ENCODE data around the gene MPZL3.
"Not testable (repeated sequence)": the region's sequence is repeated elsewhere in the genome, so short reads cannot be mapped to it uniquely, and the experiment has no call there.

MPZL3 gene

DNA sequence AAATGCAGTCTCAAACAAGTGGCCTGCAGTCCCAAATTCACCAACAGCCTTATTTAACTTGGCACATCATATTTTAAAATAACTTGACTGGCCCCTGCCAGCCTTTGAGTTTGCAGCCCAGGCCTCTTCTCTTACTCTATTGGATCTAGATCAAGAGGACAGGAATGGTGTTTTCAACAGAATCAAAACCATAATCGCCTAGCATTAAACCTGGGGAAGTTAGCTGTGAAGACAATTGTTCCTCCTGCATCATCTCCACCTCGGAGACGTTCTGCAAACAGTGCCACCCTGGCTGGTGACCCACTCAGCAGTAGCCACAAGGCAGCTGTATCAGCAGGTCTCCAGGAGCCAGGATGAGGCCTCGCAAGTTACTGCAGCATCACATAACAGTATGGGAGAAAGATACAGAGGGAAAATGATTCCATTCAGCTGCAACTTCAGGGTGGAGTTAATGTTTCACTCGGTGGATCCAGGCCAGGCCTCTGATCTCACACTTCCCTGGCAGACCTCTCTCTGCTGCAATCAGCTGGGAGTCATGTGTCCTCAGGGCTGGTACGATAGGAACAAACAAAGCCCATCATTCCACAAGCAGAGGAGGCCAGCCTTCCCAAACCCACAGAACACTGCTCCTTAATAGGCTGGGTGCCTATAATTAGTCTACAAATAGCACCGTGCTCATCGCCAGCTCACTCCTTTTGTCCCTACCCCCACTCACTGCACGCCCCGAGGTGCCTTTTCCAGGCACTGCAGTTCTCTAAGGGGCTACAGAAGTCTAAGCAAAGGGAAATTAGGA is 57.1 kb downstream of the MPZL3 start:
- WGBS: 67% methylated on average over 10 of the region's 10 CpGs
- H3K27me3 ChIP-seq (ENCODE audit: control insufficient read depth in 1 of 2, insufficient read depth in 1 of 2, low read length in 2 of 2): peaks cover 0 to 3% of the 10 kb centered on the region in 2 experiments
- no peak overlapping the region for H3K4ac ChIP-seq (ENCODE audit: low read depth in 1 of 2, low read length in 2 of 2)

DNA sequence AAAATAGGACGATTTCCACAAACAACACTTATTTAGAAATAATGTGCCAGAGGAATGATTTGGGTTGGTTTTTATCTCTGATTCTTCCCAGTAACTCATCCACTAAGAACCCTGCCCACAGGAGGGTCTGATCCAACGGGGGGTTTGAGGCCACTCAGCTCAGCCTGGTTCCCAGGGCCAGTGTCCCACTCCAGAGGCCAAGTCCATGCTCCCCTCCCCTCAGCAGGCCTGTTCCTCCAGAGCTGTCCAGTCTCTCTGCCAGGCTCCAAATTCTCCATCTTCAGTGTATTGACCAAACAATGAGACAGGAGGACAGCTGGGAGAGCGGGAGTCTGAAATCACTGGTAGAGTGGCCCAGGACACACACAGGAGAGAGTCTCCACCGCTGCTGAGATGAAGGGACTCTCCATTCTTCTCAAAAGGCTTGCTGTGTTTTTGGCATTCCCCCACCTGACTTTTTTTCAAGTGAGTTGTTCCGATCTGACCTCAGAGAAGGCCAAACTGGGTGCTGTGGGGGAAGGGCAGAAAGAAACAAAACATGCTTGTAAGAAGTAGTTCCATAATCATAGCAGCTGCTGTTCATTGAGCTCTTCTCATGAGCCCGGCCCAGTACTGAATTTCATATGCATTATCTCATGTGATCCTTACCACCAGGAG is 58.1 kb downstream of the MPZL3 start:
- H3K4ac ChIP-seq (ENCODE audit: low read depth in 1 of 2, low read length in 2 of 2): no peak overlapping the region
- H3K23ac ChIP-seq (ENCODE audit: low read length in 2 of 2): no peak overlapping the region
- 66% methylated on average over 4 of the region's 6 CpGs for WGBS
- H3K27me3 ChIP-seq (ENCODE audit: control insufficient read depth in 1 of 2, insufficient read depth in 1 of 2, low read length in 2 of 2): peaks cover 0 to 3% of the 10 kb centered on the region in 2 experiments
- H3K27ac ChIP-seq (ENCODE audit: low read length, poor library complexity, severe bottlenecking): peak overlapping the region; percentile 58
- H2BK12ac ChIP-seq (ENCODE audit: low read length in 2 of 2): no peak overlapping the region
- no peak overlapping the region for H3K4me3 ChIP-seq (ENCODE audit: insufficient read depth in 1 of 2, low read depth in 1 of 2, low read length in 2 of 2)
- H2BK5ac ChIP-seq (ENCODE audit: low read depth, low read length, poor library complexity, severe bottlenecking): no peak overlapping the region
- no peak for DNase-seq
- H2BK120ac ChIP-seq (ENCODE audit: low read depth, low read length): no peak overlapping the region
- H2BK15ac ChIP-seq (ENCODE audit: low read depth, poor library complexity, severe bottlenecking): no peak overlapping the region
- H3K9me3 ChIP-seq (ENCODE audit: control insufficient read depth, low read length): no peaks in the 10 kb centered on the region
- no peak overlapping the region for H3K4me2 ChIP-seq (ENCODE audit: low read length, poor library complexity, severe bottlenecking)
- H3K36me3 ChIP-seq (ENCODE audit: control insufficient read depth in 1 of 2, insufficient read depth in 2 of 2, low read depth in 1 of 2, low read length in 2 of 2): no peaks in the 10 kb centered on the region
- H3K14ac ChIP-seq (ENCODE audit: low read length in 2 of 2): no peak overlapping the region
- peak overlapping the region; percentile 75 for H3K9ac ChIP-seq (ENCODE audit: low read length)
- H3K4me1 ChIP-seq (ENCODE audit: control insufficient read depth, insufficient read depth, low read depth, low read length): peaks cover 6% of the 10 kb centered on the region
- H4K8ac ChIP-seq (ENCODE audit: low read length): no peak overlapping the region
- H2AFZ ChIP-seq (ENCODE audit: low read depth, low read length): no peak overlapping the region
- H3K18ac ChIP-seq (ENCODE audit: low read depth in 1 of 2, low read length in 2 of 2): no peak overlapping the region
- H3K79me1 ChIP-seq (replicated peaks; ENCODE audit: low read length, poor library complexity, severe bottlenecking): no peaks in the 10 kb centered on the region
- H2AK5ac ChIP-seq (ENCODE audit: low read length, severe bottlenecking): peak overlapping the region; percentile 31
- H4K91ac ChIP-seq (ENCODE audit: low read length): no peak overlapping the region

More for the DNA sequence above, 57.1 kb downstream of the MPZL3 start:
- Histone ChIP-seq H2BK12ac (ENCODE audit: low read length in 2 of 2) (no peak overlapping the region), H3K79me1 (replicated peaks; ENCODE audit: low read length, poor library complexity, severe bottlenecking) (no peaks in the 10 kb centered on the region), H3K4me1 (ENCODE audit: control insufficient read depth, insufficient read depth, low read depth, low read length) (peaks cover 6% of the 10 kb centered on the region), H2BK120ac (ENCODE audit: low read depth, low read length) (no peak overlapping the region), H2AK5ac (ENCODE audit: low read length, severe bottlenecking) (no peak overlapping the region), H3K14ac (ENCODE audit: low read length in 2 of 2) (no peak overlapping the region), H2AFZ (ENCODE audit: low read depth, low read length) (no peak overlapping the region), H3K9ac (ENCODE audit: low read length) (peak overlapping the region; percentile 75), H3K4me3 (ENCODE audit: insufficient read depth in 1 of 2, low read depth in 1 of 2, low read length in 2 of 2) (peak overlapping the region in 1 of 2 experiments; percentile 11), H3K18ac (ENCODE audit: low read depth in 1 of 2, low read length in 2 of 2) (no peak overlapping the region), H3K9me3 (ENCODE audit: control insufficient read depth, low read length) (no peaks in the 10 kb centered on the region), H3K27ac (ENCODE audit: low read length, poor library complexity, severe bottlenecking) (peak overlapping the region; percentile 58), H2BK5ac (ENCODE audit: low read depth, low read length, poor library complexity, severe bottlenecking) (no peak overlapping the region), H3K4me2 (ENCODE audit: low read length, poor library complexity, severe bottlenecking) (peak overlapping the region; percentile 2), H3K23ac (ENCODE audit: low read length in 2 of 2) (no peak overlapping the region), H4K8ac (ENCODE audit: low read length) (no peak overlapping the region), H4K91ac (ENCODE audit: low read length) (no peak overlapping the region), H2BK15ac (ENCODE audit: low read depth, poor library complexity, severe bottlenecking) (no peak overlapping the region), H3K36me3 (ENCODE audit: control insufficient read depth in 1 of 2, insufficient read depth in 2 of 2, low read depth in 1 of 2, low read length in 2 of 2) (no peaks in the 10 kb centered on the region)
- DNase-seq: peak; percentile 23

DNA sequence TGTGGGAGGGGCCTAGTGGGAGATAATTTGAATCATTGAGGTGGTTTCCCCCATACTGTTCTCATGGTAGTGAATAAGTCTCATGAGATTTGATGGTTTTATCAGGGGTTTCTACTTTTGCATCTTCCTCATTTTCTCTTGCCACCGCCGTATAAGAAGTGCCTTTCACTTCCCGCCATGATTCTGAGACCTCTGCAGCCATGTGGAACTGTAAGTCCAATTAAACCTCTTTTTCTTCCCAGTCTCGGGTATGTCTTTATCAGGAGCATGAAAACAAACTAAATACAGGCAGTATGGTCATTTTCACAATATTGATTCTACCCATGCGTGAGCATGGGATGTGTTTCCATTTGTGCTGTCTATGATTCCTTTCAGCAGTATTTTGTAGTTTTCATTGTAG is 59.3 kb downstream of the MPZL3 start:
- not testable (repeated sequence) for H2BK15ac ChIP-seq (ENCODE audit: low read depth, poor library complexity, severe bottlenecking); H3K14ac ChIP-seq (ENCODE audit: low read length in 2 of 2); H2AK5ac ChIP-seq (ENCODE audit: low read length, severe bottlenecking); H3K27me3 ChIP-seq (ENCODE audit: control insufficient read depth in 1 of 2, insufficient read depth in 1 of 2, low read length in 2 of 2); H3K18ac ChIP-seq (ENCODE audit: low read depth in 1 of 2, low read length in 2 of 2); H3K4ac ChIP-seq (ENCODE audit: low read depth in 1 of 2, low read length in 2 of 2); H3K4me1 ChIP-seq (ENCODE audit: control insufficient read depth, insufficient read depth, low read depth, low read length); H4K8ac ChIP-seq (ENCODE audit: low read length); H3K9me3 ChIP-seq (ENCODE audit: control insufficient read depth, low read length); H3K79me1 ChIP-seq (replicated peaks; ENCODE audit: low read length, poor library complexity, severe bottlenecking); DNase-seq; H3K27ac ChIP-seq (ENCODE audit: low read length, poor library complexity, severe bottlenecking); H3K9ac ChIP-seq (ENCODE audit: low read length); H3K4me2 ChIP-seq (ENCODE audit: low read length, poor library complexity, severe bottlenecking); H2BK120ac ChIP-seq (ENCODE audit: low read depth, low read length); H4K91ac ChIP-seq (ENCODE audit: low read length); H3K4me3 ChIP-seq (ENCODE audit: insufficient read depth in 1 of 2, low read depth in 1 of 2, low read length in 2 of 2); H2AFZ ChIP-seq (ENCODE audit: low read depth, low read length); H3K36me3 ChIP-seq (ENCODE audit: control insufficient read depth in 1 of 2, insufficient read depth in 2 of 2, low read depth in 1 of 2, low read length in 2 of 2); H2BK12ac ChIP-seq (ENCODE audit: low read length in 2 of 2); H3K23ac ChIP-seq (ENCODE audit: low read length in 2 of 2); H2BK5ac ChIP-seq (ENCODE audit: low read depth, low read length, poor library complexity, severe bottlenecking)
- WGBS: 97% methylated on average over 3 of the region's 5 CpGs

DNA sequence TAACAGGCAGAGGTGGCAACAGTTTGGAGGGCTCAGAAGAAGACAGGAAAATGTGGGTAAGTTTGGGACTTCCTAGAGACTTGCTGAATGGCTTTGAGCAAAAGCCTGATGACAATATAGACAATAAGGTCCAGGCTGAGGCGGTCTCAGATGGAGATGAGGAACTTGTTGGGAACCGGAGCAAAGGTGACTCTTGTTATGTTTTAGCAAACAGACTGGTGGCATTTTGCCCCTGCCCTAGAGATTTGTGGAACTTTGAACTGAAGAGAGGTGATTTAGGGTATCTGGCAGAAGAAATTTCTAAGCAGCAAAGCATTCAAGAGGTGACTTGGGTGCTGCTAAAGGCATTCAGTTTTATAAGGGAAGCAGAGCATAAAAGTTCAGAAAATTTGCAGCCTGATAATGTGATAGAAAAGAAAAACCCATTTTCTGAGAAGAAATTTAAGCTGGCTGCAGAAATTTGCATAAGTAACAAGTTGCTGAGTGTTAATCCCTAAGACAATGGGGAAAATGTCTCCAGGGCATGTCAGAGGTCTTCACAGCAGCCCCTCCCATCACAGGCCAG is 61.1 kb downstream of the MPZL3 start:
- not testable (repeated sequence) for H3K18ac ChIP-seq (ENCODE audit: low read depth in 1 of 2, low read length in 2 of 2); H3K9ac ChIP-seq (ENCODE audit: low read length); H3K27ac ChIP-seq (ENCODE audit: low read length, poor library complexity, severe bottlenecking); H3K23ac ChIP-seq (ENCODE audit: low read length in 2 of 2); H2AK5ac ChIP-seq (ENCODE audit: low read length, severe bottlenecking); H2BK15ac ChIP-seq (ENCODE audit: low read depth, poor library complexity, severe bottlenecking); DNase-seq; H3K4me3 ChIP-seq (ENCODE audit: insufficient read depth in 1 of 2, low read depth in 1 of 2, low read length in 2 of 2); H2BK12ac ChIP-seq (ENCODE audit: low read length in 2 of 2); H3K4ac ChIP-seq (ENCODE audit: low read depth in 1 of 2, low read length in 2 of 2); H2BK5ac ChIP-seq (ENCODE audit: low read depth, low read length, poor library complexity, severe bottlenecking); H4K8ac ChIP-seq (ENCODE audit: low read length); H2AFZ ChIP-seq (ENCODE audit: low read depth, low read length); H3K79me1 ChIP-seq (replicated peaks; ENCODE audit: low read length, poor library complexity, severe bottlenecking); H3K4me1 ChIP-seq (ENCODE audit: control insufficient read depth, insufficient read depth, low read depth, low read length); H3K9me3 ChIP-seq (ENCODE audit: control insufficient read depth, low read length); H3K36me3 ChIP-seq (ENCODE audit: control insufficient read depth in 1 of 2, insufficient read depth in 2 of 2, low read depth in 1 of 2, low read length in 2 of 2); H4K91ac ChIP-seq (ENCODE audit: low read length); H3K4me2 ChIP-seq (ENCODE audit: low read length, poor library complexity, severe bottlenecking); H3K14ac ChIP-seq (ENCODE audit: low read length in 2 of 2); H2BK120ac ChIP-seq (ENCODE audit: low read depth, low read length)
- 70% methylated on average over 2 of the region's 2 CpGs for whole genome bisulfite sequencing
- peaks cover 9 to 15% of the 10 kb centered on the region in 2 experiments for H3K27me3 ChIP-seq (ENCODE audit: control insufficient read depth in 1 of 2, insufficient read depth in 1 of 2, low read length in 2 of 2)

Measured in mesenchymal stem cell (in vitro differentiated cells and primary cell).